ENCODE data around the gene ZNF497. TPM values are rescaled to one million over a fixed set of nuclear protein-coding genes. Genes with fewer than 3 reads are reported as not detected.

Gene ZNF497
- total and polyA plus RNA-seq, 2 of the 13 experiments (the other 11 are each of a cell fraction or from before 2014, with no cell fraction given) = 1.5 to 1.9 TPM

DNA sequence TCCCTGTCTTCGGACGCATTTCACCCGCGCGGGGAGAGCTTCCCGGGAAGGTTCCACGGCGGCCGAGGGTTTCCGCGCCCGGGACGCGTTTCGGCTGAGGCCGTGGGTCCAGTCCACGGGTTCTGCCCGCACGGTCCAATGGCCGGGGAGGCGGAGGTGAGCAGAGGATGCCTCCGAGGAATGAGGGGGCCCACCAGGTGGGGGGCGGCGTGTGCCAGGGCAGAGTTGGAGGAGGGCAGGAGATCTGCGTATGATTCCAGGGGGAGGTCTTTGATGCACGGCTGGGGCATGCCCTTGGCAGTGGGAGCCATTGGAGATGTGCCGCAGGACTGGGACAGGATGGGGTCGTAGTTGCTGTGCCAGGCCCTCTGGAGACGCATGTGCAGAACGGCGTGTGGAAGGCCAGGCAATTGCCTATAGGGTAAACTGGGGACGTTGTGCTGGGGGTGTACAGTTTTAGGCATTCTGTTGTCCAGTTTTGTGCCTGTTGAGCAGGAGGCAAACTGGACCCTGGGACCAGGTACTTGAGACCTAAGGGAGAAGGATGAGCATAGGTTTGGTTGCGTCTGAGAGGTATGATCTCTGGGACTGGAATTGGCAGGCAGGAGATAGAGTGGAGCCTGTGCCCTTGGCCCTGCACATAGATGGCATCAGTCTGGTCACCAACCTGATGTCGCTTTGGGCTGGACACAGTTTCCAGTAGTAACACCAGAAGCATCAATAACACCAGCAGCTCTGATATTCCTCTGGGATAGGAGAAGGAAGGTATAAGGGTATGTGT, 46.6 kb upstream of the ZNF497 start (continued):
- TF ChIP-seq FOXC1 (CRISPR knock-in tag; IDR thresholded peaks at IDR 0.05; ENCODE audit: borderline replicate concordance) (0 out of 2 replicates have a peak, but pooled peaks have one; percentile 23), ISX (CRISPR knock-in tag; conservative IDR thresholded peaks at IDR 0.05) (no peak), ZNF224 (CRISPR knock-in tag; IDR thresholded peaks at IDR 0.05) (peak; percentile 5; the same call in 1 of the 2 replicates), REL (CRISPR knock-in tag; conservative IDR thresholded peaks at IDR 0.05) (no peak), ZBTB42 (CRISPR knock-in tag; IDR thresholded peaks at IDR 0.05) (no peak), NFIC (IDR thresholded peaks at IDR 0.05; ENCODE audit: low read length) (no peak), ZSCAN22 (CRISPR knock-in tag; IDR thresholded peaks at IDR 0.05) (no peak), ZNF431 (CRISPR knock-in tag; IDR thresholded peaks at IDR 0.05; ENCODE audit: borderline replicate concordance, low read depth) (no peak), ZNF253 (CRISPR knock-in tag; IDR thresholded peaks at IDR 0.05; ENCODE audit: borderline replicate concordance) (0 out of 2 replicates have a peak, but pooled peaks have one; percentile 4), ZNF563 (CRISPR knock-in tag; IDR thresholded peaks at IDR 0.05) (peak; percentile 55; the same call in 1 of the 2 replicates), CBFB (CRISPR knock-in tag; IDR thresholded peaks at IDR 0.05) (no peak), ZMYM4 (CRISPR knock-in tag; IDR thresholded peaks at IDR 0.05) (0 out of 2 replicates have a peak, but pooled peaks have one; percentile 17), TEAD3 (CRISPR knock-in tag; optimal IDR thresholded peaks at IDR 0.05; ENCODE audit: borderline replicate concordance) (no peak), AKAP8 (CRISPR knock-in tag; IDR thresholded peaks at IDR 0.05) (0 out of 2 replicates have a peak, but pooled peaks have one; percentile 21), TAF1 (CRISPR knock-in tag; IDR thresholded peaks at IDR 0.05) (peak; percentile 6; the same call in 1 of the 2 replicates), PPARG (CRISPR knock-in tag; conservative IDR thresholded peaks at IDR 0.05) (no peak), HIVEP1 (CRISPR knock-in tag; IDR thresholded peaks at IDR 0.05) (peak; percentile 58; the same call in 1 of the 2 replicates)
- TF ChIP-seq, protein P1, sequence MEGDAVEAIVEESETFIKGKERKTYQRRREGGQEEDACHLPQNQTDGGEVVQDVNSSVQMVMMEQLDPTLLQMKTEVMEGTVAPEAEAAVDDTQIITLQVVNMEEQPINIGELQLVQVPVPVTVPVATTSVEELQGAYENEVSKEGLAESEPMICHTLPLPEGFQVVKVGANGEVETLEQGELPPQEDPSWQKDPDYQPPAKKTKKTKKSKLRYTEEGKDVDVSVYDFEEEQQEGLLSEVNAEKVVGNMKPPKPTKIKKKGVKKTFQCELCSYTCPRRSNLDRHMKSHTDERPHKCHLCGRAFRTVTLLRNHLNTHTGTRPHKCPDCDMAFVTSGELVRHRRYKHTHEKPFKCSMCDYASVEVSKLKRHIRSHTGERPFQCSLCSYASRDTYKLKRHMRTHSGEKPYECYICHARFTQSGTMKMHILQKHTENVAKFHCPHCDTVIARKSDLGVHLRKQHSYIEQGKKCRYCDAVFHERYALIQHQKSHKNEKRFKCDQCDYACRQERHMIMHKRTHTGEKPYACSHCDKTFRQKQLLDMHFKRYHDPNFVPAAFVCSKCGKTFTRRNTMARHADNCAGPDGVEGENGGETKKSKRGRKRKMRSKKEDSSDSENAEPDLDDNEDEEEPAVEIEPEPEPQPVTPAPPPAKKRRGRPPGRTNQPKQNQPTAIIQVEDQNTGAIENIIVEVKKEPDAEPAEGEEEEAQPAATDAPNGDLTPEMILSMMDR (CRISPR knock-in tag; IDR thresholded peaks at IDR 0.05) = 0 out of 2 replicates have a peak, but pooled peaks have one; percentile 2
- TF ChIP-seq, protein P2, sequence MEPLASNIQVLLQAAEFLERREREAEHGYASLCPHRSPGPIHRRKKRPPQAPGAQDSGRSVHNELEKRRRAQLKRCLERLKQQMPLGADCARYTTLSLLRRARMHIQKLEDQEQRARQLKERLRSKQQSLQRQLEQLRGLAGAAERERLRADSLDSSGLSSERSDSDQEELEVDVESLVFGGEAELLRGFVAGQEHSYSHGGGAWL (CRISPR knock-in tag; IDR thresholded peaks at IDR 0.05) = peak; percentile 16; the same call in 1 of the 2 replicates
- TF ChIP-seq, protein P3, sequence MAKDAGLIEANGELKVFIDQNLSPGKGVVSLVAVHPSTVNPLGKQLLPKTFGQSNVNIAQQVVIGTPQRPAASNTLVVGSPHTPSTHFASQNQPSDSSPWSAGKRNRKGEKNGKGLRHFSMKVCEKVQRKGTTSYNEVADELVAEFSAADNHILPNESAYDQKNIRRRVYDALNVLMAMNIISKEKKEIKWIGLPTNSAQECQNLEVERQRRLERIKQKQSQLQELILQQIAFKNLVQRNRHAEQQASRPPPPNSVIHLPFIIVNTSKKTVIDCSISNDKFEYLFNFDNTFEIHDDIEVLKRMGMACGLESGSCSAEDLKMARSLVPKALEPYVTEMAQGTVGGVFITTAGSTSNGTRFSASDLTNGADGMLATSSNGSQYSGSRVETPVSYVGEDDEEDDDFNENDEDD (CRISPR knock-in tag; IDR thresholded peaks at IDR 0.05; ENCODE audit: borderline replicate concordance) = peak; percentile 40; the same call in 1 of the 2 replicates
- TF ChIP-seq, protein P4, sequence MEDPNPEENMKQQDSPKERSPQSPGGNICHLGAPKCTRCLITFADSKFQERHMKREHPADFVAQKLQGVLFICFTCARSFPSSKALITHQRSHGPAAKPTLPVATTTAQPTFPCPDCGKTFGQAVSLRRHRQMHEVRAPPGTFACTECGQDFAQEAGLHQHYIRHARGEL (CRISPR knock-in tag; IDR thresholded peaks at IDR 0.05) = no peak
- TF ChIP-seq, protein P5, sequence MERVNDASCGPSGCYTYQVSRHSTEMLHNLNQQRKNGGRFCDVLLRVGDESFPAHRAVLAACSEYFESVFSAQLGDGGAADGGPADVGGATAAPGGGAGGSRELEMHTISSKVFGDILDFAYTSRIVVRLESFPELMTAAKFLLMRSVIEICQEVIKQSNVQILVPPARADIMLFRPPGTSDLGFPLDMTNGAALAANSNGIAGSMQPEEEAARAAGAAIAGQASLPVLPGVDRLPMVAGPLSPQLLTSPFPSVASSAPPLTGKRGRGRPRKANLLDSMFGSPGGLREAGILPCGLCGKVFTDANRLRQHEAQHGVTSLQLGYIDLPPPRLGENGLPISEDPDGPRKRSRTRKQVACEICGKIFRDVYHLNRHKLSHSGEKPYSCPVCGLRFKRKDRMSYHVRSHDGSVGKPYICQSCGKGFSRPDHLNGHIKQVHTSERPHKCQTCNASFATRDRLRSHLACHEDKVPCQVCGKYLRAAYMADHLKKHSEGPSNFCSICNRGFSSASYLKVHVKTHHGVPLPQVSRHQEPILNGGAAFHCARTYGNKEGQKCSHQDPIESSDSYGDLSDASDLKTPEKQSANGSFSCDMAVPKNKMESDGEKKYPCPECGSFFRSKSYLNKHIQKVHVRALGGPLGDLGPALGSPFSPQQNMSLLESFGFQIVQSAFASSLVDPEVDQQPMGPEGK (CRISPR knock-in tag; IDR thresholded peaks at IDR 0.05) = peak; percentile 21; the same call in 1 of the 2 replicates
- TF ChIP-seq, protein P6, sequence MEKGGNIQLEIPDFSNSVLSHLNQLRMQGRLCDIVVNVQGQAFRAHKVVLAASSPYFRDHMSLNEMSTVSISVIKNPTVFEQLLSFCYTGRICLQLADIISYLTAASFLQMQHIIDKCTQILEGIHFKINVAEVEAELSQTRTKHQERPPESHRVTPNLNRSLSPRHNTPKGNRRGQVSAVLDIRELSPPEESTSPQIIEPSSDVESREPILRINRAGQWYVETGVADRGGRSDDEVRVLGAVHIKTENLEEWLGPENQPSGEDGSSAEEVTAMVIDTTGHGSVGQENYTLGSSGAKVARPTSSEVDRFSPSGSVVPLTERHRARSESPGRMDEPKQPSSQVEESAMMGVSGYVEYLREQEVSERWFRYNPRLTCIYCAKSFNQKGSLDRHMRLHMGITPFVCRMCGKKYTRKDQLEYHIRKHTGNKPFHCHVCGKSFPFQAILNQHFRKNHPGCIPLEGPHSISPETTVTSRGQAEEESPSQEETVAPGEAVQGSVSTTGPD (CRISPR knock-in tag; IDR thresholded peaks at IDR 0.05) = no peak
